IPS-18c (cell line): Measurements from ENCODE around the gene OR13A1.

ENCODE experiments used
- H3K4me3 ChIP-seq: 2 replicates; pipeline ENCODE4 v1.7.0; 2013; ENCODE audit warnings: low read depth, mild to moderate bottlenecking, low read length, moderate library complexity; ENCODE audit not compliant: insufficient read depth
- H3K9me3 ChIP-seq: one replicate; pipeline ENCODE4 v1.6.1; 2013; ENCODE audit warnings: mild to moderate bottlenecking, low read length, moderate library complexity; ENCODE audit not compliant: control insufficient read depth, insufficient read depth

Gene OR13A1

DNA sequence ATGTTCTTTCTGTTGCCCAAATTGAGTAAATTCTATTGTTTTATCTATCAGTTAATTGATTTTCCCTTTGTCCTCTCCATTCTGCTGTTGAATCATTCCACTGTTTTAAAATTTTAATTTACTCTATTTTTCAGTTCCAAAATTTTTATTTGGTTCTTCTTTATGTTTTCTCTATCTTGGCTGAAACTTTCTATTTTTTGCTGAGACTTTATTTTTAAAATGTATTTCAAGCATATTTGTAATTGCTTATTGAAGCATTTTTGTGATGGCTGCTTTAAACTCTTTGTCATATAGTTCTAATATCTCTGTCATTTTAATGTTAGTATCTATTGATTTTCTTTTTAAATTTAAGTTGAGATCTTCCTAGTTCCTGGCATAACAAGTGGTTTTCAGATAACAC, 60.5 kb downstream of the OR13A1 start:
- Histone ChIP-seq H3K9me3 (peaks cover 2% of the 10 kb centered on the region), H3K4me3 (no peak overlapping the region)

DNA sequence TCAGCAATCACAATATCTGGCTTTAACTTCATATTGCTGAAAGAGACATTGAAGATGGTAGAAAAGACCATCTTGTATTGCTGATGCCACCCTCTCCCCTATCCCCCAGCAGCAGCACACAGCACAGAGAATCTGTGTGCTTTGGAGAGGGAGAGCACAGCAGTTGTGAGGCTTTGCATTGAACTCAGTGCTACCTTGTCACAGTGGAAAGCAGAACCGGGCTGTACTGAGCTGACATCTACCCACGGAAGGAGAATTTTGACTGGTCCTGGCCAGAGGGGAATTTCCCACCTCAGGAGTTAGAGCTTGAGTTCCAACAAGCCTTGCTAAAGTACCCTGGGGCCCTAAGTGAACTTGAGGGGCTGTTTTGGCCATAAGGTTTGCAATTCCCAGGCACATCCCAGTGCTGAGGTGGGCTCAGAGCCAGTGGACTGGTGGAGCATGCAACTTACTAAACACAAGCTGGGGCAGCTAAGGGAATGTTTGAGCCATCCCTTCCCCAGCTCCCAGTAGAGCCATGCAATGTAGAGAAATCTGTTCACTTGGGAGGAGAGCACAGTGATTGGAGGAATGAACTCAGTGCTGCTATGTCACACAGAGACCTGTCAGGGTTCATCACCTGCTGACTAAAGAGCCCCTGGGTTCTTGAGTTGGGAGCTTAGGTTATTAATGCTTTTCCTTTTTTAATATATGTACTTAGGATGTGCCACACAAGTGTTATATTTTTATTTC, 62.1 kb downstream of the OR13A1 start:
- no peak overlapping the region for H3K4me3 ChIP-seq

More for the DNA sequence above, 62.1 kb downstream of the OR13A1 start:
- H3K9me3 ChIP-seq: no peaks in the 10 kb centered on the region
